HepG2 (cell line): ENCODE measurements around the gene TCAP. TPM values are rescaled to one million over a fixed set of nuclear protein-coding genes. Genes with fewer than 3 reads are reported as not detected.
A peak's percentile ranks its signal among the peaks of the same experiment; 100 is the strongest.

Experiments used
- ATAC-seq: fragments of 200-7000 bp; cut with Tn5 transposase; 3 replicates; pipeline ENCODE4 v1.9.1; 2020; ENCODE audit warnings: mild to moderate bottlenecking, moderate library complexity
- BruUV-seq: library from RNA; stranded (reverse); fragments of 400-500 nt; replicated peaks from 2 replicates; lab custom pipeline; 2021; lab: Mats Ljungman, UMichigan
- CTCF ChIA-PET: fragments of 300-600 bp; formaldehyde crosslinking; extraction: SDS; loops from one replicate; lab custom pipeline; 2021; ENCODE audit warnings: low total read pairs, inconsistent platforms, low intra/inter-chr PET ratio; lab: Yijun Ruan, JAX
- POLR2A ChIA-PET: fragments of 350-600 bp; sonication (Branson Sonifier 250); formaldehyde crosslinking; loops from one replicate; lab custom pipeline; 2020; ENCODE audit warnings: antibody characterized with exemption, inconsistent platforms; lab: Yijun Ruan, JAX
- DNase-seq: peaks from one replicate; pipeline ENCODE4 v3.0.0-alpha.2; 2015; ENCODE audit warnings: low spot score
- FAIRE-seq: peaks from 3 replicates; lab custom pipeline; 2011; peaks lifted over from hg19 to GRCh38; lab: Jason Lieb, UNC
- H2AFZ ChIP-seq: one replicate; pipeline ENCODE4 v1.6.1; 2011; ENCODE audit warnings: low read length, inconsistent platforms
- H3K27ac ChIP-seq: fragments of 300-600 bp; 3 replicates; pipeline ENCODE4 v1.8.0; 2011; ENCODE audit warnings: mixed run types, mild to moderate bottlenecking, mixed read lengths, low read length, inconsistent platforms; ENCODE audit not compliant: insufficient read depth; ENCODE audit errors: extremely low read length
- H3K27me3 ChIP-seq, 2 experiments: fragments of 200-600 bp in 1 of 2; 2 replicates in 1 of 2; 3 replicates in 1 of 2; pipeline versions ENCODE4 v1.6.0 to v1.8.0; 2011; ENCODE audit warnings: low read length in 2 of 2, mild to moderate bottlenecking in 2 of 2, moderate library complexity in 2 of 2, inconsistent platforms in 1 of 2; ENCODE audit not compliant: insufficient read depth in 2 of 2, control insufficient read depth in 1 of 2
- H3K36me3 ChIP-seq, 2 experiments: fragments of 200-600 bp in 1 of 2; replicated peaks in 1 of 2; 2 replicates in 1 of 2; 3 replicates in 1 of 2; pipeline versions ENCODE4 v1.5.1 to v1.8.0; 2011; ENCODE audit warnings: low read length in 2 of 2, inconsistent platforms in 1 of 2; ENCODE audit not compliant: insufficient read depth in 2 of 2, control insufficient read depth in 1 of 2
- H3K4me1 ChIP-seq: 2 replicates; pipeline ENCODE4 v1.5.1; 2012; ENCODE audit warnings: low read length, inconsistent platforms; ENCODE audit not compliant: insufficient read depth
- H3K4me2 ChIP-seq: 2 replicates; pipeline ENCODE4 v1.6.0; 2011; ENCODE audit warnings: low read depth, low read length, inconsistent platforms
- H3K4me3 ChIP-seq, 3 experiments: fragments of 200-600 bp in 1 of 3; sonication (generic), shearing (Covaris generic) in 1 of 3; replicated peaks in 1 of 3; 2 replicates each; pipeline ENCODE4 v1.5.1; 2011 to 2016; ENCODE audit warnings: low read length in 3 of 3, inconsistent platforms in 2 of 3, low read depth in 2 of 3, mild to moderate bottlenecking in 2 of 3, control low read depth in 1 of 3, mixed read lengths in 1 of 3; ENCODE audit not compliant: insufficient read depth in 1 of 3
- H3K79me2 ChIP-seq: one replicate; pipeline ENCODE4 v1.6.1; 2011; ENCODE audit warnings: low read length, inconsistent platforms; ENCODE audit not compliant: insufficient read depth
- H3K9ac ChIP-seq: 2 replicates; pipeline ENCODE4 v1.6.0; 2011; ENCODE audit warnings: mild to moderate bottlenecking, low read depth, low read length, inconsistent platforms; ENCODE audit not compliant: insufficient read depth
- H3K9me3 ChIP-seq: 2 replicates; pipeline ENCODE4 v1.5.1; 2012; ENCODE audit warnings: mild to moderate bottlenecking, low read length
- H4K20me1 ChIP-seq: 2 replicates; pipeline ENCODE4 v1.6.0; 2011; ENCODE audit warnings: inconsistent platforms, mild to moderate bottlenecking, low read length, moderate library complexity; ENCODE audit not compliant: insufficient read depth
- HNRNPL ChIP-seq: fragments of 200-400 bp; formaldehyde crosslinking; IDR thresholded peaks from 2 replicates; pipeline ENCODE4 v1.6.1; 2017; ENCODE audit warnings: mild to moderate bottlenecking, low read depth, low read length
- RBM39 ChIP-seq: fragments of 200-400 bp; formaldehyde crosslinking; IDR thresholded peaks from one replicate; pipeline ENCODE4 v1.6.1; 2018; ENCODE audit warnings: antibody characterized with exemption, mild to moderate bottlenecking, low read depth, low read length; ENCODE audit not compliant: poor library complexity, severe bottlenecking
- REL ChIP-seq: sonication (generic); formaldehyde crosslinking; conservative IDR thresholded peaks from 2 replicates; pipeline ENCODE4 v1.8.0; 2022; ENCODE audit warnings: mild to moderate bottlenecking, missing genetic modification reagents, moderate library complexity
- SOX13 ChIP-seq, 3 experiments: fragments of 450-650 bp in 1 of 3; sonication (generic) in 1 of 3; formaldehyde crosslinking in 1 of 3; IDR thresholded peaks in 2 of 3; conservative IDR thresholded peaks in 1 of 3; 2 replicates each; pipeline versions ENCODE4 v1.5.0 to v1.6.1; 2016 to 2020; ENCODE audit warnings: antibody characterized with exemption in 1 of 3, mild to moderate bottlenecking in 1 of 3, missing compliant biosample characterization in 1 of 3, missing genetic modification reagents in 1 of 3, moderate library complexity in 1 of 3
- ZC3H4 ChIP-seq: sonication (generic); formaldehyde crosslinking; IDR thresholded peaks from 2 replicates; pipeline ENCODE4 v1.4.0; 2020; ENCODE audit warnings: missing genetic modification reagents, borderline replicate concordance
- ZNF572 ChIP-seq: sonication (generic); formaldehyde crosslinking; IDR thresholded peaks from 2 replicates; pipeline ENCODE4 v1.5.1; 2020; ENCODE audit warnings: mild to moderate bottlenecking, missing genetic modification reagents
- WGBS: methylation state at CpG from one replicate; pipeline ENCODE4 v1.1.6; 2017; ENCODE audit warnings: low lambda C conversion rate; 5-methylcytosine and 5-hydroxymethylcytosine counted together
- in situ Hi-C: cut with HindIII; loops from 2 replicates; pipeline ENCODE4 v1.10.0; 2017; ENCODE audit warnings: low pct_unique_long_range_greater_than_20kb; ENCODE audit not compliant: extremely low pct_ligation_motif_present
- intact Hi-C: fragments of 100-400 bp; cut with micrococcal nuclease; formaldehyde crosslinking; loops from one replicate; pipeline ENCODE4 v1.10.0; 2022; ENCODE audit not compliant: unreplicated experiment
- polyA plus RNA-seq, 8 experiments: library from polyadenylated mRNA; depleted of rRNA in 3 of 8; stranded (reverse) in 7 of 8; unstranded in 1 of 8; fragments of >200 nt; fragmentation: Illumina TruSeq in 4 of 8; extraction: Trizol in 4 of 8; gene quantifications; 2 replicates each; pipeline versions ENCODE4 v1.2.1 to v1.2.3, GENCODE V29; 2011 to 2016; ENCODE audit warnings: low read depth in 4 of 8, missing spikeins in 1 of 8, mixed read lengths in 1 of 8; ENCODE audit not compliant: insufficient read depth in 1 of 8
- total RNA-seq, 5 experiments: library from RNA; depleted of rRNA; stranded (reverse); fragments of >200 nt; fragmentation: Illumina TruSeq; extraction: Trizol; gene quantifications; 2 replicates each; pipeline ENCODE4 v1.2.3, GENCODE V29; 2016; ENCODE audit warnings: low read depth in 1 of 5
- TF ChIP-seq, protein P1 (sequence below), 2 experiments: sonication (generic) in 1 of 2; formaldehyde crosslinking in 1 of 2; IDR thresholded peaks; 2 replicates each; pipeline versions ENCODE4 v1.4.0 to v1.6.1; 2016 to 2020; ENCODE audit warnings: borderline replicate concordance in 1 of 2, low read depth in 1 of 2, mild to moderate bottlenecking in 1 of 2, missing genetic modification reagents in 1 of 2
- TF ChIP-seq, protein P2 (sequence below): sonication (generic); formaldehyde crosslinking; IDR thresholded peaks from 2 replicates; pipeline ENCODE4 v1.4.0; 2020; ENCODE audit warnings: mild to moderate bottlenecking, missing genetic modification reagents

TCAP gene
- total and polyA plus RNA-seq, 2 of the 13 experiments (the other 11 are each of a cell fraction or from before 2014, with no cell fraction given) = 0.24 to 0.65 TPM

DNA sequence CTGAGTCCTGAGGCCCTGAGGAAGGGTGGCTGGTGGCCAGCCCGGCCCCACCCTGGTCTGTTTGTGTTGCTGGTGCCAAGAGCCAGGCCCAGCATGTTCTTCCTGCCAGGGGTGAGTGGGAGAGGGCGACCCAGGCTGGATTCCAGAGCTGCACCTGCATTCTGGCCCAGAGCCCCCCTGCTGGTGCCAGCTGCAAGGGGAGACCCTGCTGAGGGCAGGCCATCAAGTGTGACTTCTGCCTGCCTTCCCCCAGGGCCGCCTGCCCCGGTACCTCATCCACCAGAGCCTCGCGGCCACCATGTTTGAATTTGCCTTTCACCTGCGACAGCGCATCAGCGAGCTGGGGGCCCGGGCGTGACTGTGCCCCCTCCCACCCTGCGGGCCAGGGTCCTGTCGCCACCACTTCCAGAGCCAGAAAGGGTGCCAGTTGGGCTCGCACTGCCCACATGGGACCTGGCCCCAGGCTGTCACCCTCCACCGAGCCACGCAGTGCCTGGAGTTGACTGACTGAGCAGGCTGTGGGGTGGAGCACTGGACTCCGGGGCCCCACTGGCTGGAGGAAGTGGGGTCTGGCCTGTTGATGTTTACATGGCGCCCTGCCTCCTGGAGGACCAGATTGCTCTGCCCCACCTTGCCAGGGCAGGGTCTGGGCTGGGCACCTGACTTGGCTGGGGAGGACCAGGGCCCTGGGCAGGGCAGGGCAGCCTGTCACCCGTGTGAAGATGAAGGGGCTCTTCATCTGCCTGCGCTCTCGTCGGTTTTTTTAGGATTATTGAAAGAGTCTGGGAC is 2.4 kb upstream of the TCAP start (continued):
- TF ChIP-seq, protein P1, sequence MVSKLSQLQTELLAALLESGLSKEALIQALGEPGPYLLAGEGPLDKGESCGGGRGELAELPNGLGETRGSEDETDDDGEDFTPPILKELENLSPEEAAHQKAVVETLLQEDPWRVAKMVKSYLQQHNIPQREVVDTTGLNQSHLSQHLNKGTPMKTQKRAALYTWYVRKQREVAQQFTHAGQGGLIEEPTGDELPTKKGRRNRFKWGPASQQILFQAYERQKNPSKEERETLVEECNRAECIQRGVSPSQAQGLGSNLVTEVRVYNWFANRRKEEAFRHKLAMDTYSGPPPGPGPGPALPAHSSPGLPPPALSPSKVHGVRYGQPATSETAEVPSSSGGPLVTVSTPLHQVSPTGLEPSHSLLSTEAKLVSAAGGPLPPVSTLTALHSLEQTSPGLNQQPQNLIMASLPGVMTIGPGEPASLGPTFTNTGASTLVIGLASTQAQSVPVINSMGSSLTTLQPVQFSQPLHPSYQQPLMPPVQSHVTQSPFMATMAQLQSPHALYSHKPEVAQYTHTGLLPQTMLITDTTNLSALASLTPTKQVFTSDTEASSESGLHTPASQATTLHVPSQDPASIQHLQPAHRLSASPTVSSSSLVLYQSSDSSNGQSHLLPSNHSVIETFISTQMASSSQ (IDR thresholded peaks at IDR 0.05; ENCODE audit: low read depth) = no peak
- TF ChIP-seq, protein P1 (CRISPR knock-in tag; IDR thresholded peaks at IDR 0.05; ENCODE audit: borderline replicate concordance) = peak; percentile 36; the same call in 1 of the 2 replicates
- TF ChIP-seq HNRNPL = peak; percentile 57; the same call in 1 of the 2 replicates
- 0 out of 2 replicates have a peak, but pooled peaks have one; percentile 36 for TF ChIP-seq ZNF572 (CRISPR knock-in tag)
- TF ChIP-seq, all 625 proteins: peak for 8

DNA sequence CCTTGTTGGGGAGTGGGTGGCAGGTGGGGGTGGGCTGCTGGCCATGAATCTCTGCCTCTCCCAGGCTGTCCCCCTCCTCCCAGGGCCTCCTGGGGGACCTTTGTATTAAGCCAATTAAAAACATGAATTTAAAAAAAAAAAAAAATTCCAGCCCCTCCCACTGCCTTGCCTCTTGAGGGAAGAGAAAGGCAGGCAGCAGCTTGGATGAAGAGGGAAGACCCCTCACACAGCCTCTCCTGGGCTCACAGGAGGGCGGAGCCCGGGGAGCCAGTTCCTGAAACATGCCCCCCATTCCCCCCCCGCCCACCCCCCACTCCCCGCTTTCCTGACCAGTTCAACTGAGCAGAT is 1.8 kb upstream of the TCAP start:
- Histone ChIP-seq H3K36me3 (peaks cover 21 to 24% of the 10 kb centered on the region in 2 experiments; a peak in 4 of 5 replicates), H3K4me2 (peak overlapping the region; percentile 59), H3K79me2 (no peaks in the 10 kb centered on the region), H3K9me3 (no peaks in the 10 kb centered on the region), H3K27ac (no peak overlapping the region), H3K27me3 (peaks cover 5 to 23% of the 10 kb centered on the region in 2 experiments)
- intact Hi-C loops (no loop called here), in situ Hi-C loops (no loop called here)
- ChIA-PET POLR2A (interaction anchor here (0.8 to 1.8 kb wide), 5 partner anchors 9 to 90 kb away, joined by 3 to 5 read pairs (median 3); no protein-coding TSS in a partner anchor), CTCF (interaction anchor here (3.6 kb wide), 1 partner anchor 41 kb away, joined by 22 read pairs; no protein-coding TSS in a partner anchor)
- 49% methylated on average over 4 of the region's 4 CpGs for WGBS
- no TSS peak for BruUV-seq
- no peak for FAIRE-seq
- ATAC-seq = no peak
- TF ChIP-seq, protein P2, sequence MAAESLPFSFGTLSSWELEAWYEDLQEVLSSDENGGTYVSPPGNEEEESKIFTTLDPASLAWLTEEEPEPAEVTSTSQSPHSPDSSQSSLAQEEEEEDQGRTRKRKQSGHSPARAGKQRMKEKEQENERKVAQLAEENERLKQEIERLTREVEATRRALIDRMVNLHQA = no peak
- TF ChIP-seq SOX13 (IDR thresholded peaks at IDR 0.05) (no peak), SOX13 (CRISPR knock-in tag; conservative IDR thresholded peaks at IDR 0.05 in 1 of 2, IDR thresholded peaks at IDR 0.05 in 1 of 2) (no peak), ZC3H4 (no peak), RBM39 (peak; percentile 27), REL (CRISPR knock-in tag) (no peak)
- TF ChIP-seq, all 625 proteins: peak for 1
- peaks cover 49% of the 10 kb centered on the region for H3K4me1 ChIP-seq
- no peak overlapping the region for H2AFZ ChIP-seq
- H3K4me3 ChIP-seq = no peak overlapping the region; a peak in 1 of 6 replicates
- H4K20me1 ChIP-seq = no peaks in the 10 kb centered on the region
- H3K9ac ChIP-seq = no peak overlapping the region
- no peak for DNase-seq
